ENCODE data around the gene ZCCHC14.
A peak's percentile ranks its signal among the peaks of the same experiment; 100 is the strongest.

The ZCCHC14 gene

DNA sequence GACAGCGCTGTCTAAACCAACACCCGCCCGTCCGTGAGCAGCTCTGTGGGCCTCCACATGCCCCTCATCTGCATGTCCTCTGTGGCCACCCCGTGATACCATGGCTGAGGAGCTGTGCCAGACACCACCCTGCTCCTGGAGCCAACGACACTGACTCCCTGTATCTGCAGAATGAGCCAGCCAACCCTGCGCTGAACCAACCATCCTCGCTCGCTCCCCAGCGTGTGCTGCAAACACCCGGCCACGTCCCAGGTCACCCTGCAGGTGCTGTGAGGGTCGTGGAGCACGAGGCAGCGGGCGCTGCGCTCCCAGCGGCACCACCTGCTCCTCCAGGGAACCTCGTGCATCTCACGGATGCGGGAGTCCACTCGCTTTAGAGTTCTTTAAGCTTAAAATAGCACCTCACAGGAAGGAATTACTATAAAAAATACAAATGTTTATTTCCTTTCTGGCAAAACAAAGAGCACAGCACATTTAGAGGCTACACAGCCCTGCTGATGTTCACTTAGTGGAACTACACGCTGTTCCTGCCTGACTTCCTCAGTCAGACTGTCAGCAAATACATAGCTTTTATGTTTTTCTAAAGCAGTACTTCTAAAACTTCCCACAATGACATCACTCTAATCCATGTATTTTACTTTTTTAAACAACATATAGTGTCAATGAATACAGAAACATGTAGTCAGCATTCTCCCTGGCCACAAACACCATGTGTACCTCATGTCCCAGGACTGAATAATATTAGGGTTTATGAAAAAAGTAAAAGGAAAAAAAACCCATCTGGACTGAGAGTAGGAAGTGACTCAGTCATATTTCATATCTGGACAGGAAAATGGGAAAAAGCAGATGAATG lies 57.2 kb downstream of the ZCCHC14 start:
- H3K9ac ChIP-seq (ENCODE audit: low read length) = peak overlapping the region; percentile 60
- DNase-seq (ENCODE audit: low read depth) = peak; percentile 48
- H3K4me1 ChIP-seq (ENCODE audit: control insufficient read depth, insufficient read depth, low read length) = peaks cover 34% of the 10 kb centered on the region
- H3K9me3 ChIP-seq (ENCODE audit: control insufficient read depth, low read length) = no peaks in the 10 kb centered on the region
- no peaks in the 10 kb centered on the region for H3K27me3 ChIP-seq (replicated peaks; ENCODE audit: control insufficient read depth, insufficient read depth, low read length)
- H3K4me3 ChIP-seq (ENCODE audit: low read length) = peak overlapping the region; percentile 53
- peaks cover 17% of the 10 kb centered on the region for H3K36me3 ChIP-seq (ENCODE audit: control insufficient read depth, insufficient read depth, low read length, severe bottlenecking)

DNA sequence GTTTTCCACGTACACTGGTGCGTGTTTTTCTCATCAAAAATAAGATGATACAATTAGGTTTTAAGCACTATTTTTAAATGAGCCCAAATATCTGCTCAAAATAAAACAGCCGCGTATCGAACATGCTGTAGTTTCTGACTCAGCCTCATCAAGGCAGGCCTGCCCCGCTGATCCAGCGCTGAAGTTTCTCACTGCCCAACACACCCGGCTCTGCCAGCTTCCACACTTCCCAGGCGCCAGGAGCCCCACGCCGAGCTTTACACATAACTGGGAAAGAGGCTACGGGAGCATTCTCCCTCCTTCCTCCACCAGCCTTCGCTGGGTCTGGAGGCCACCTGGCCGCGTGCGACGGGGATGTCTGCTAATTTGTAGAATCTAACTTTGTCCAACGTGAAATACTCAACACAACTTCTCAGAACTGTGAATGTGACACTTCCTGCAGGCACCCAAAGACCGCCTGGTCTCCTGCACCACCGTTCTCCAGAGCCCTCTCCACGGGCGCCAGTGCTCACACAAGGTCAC lies 58.6 kb downstream of the ZCCHC14 start:
- Histone ChIP-seq H3K9ac (ENCODE audit: low read length) (no peak overlapping the region), H3K27me3 (replicated peaks; ENCODE audit: control insufficient read depth, insufficient read depth, low read length) (no peaks in the 10 kb centered on the region), H3K4me1 (ENCODE audit: control insufficient read depth, insufficient read depth, low read length) (peaks cover 32% of the 10 kb centered on the region), H3K36me3 (ENCODE audit: control insufficient read depth, insufficient read depth, low read length, severe bottlenecking) (peaks cover 25% of the 10 kb centered on the region), H3K9me3 (ENCODE audit: control insufficient read depth, low read length) (no peaks in the 10 kb centered on the region), H3K4me3 (ENCODE audit: low read length) (no peak overlapping the region)
- DNase-seq (ENCODE audit: low read depth) = no peak

DNA sequence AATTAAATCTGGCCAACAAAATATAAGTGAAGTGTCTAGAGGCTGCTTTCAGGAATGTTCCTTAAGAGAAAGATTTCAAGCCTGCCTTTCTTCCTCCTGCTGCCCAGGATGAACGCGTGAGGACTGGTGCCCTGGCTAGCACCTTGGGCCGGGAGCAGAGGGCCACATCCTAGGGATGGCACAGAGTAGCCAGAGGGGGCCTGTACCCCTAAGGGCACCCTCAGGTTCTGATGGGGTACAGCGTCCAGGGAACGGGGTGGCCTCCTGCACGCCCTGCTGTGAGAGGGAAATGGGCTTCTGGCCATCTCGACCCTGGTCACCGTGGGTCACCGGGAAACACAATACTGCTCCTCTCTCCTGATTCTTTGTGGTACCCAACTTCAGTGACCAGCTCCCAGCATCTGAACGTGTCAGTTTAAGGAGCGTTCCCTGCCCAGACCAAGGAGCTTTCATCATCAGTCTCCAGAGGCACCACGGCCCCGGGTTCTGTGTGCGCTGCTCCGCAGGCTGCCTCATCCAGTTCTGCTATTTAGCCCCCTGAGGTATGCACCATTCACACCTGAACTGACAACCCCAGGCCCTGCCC lies 60.4 kb downstream of the ZCCHC14 start:
- DNase-seq (ENCODE audit: low read depth) = no peak
- no peak overlapping the region for H3K4me3 ChIP-seq (ENCODE audit: low read length)
- no peak overlapping the region for H3K9ac ChIP-seq (ENCODE audit: low read length)
- peaks cover 28% of the 10 kb centered on the region for H3K4me1 ChIP-seq (ENCODE audit: control insufficient read depth, insufficient read depth, low read length)
- peaks cover 36% of the 10 kb centered on the region for H3K36me3 ChIP-seq (ENCODE audit: control insufficient read depth, insufficient read depth, low read length, severe bottlenecking)
- H3K9me3 ChIP-seq (ENCODE audit: control insufficient read depth, low read length) = no peaks in the 10 kb centered on the region
- no peaks in the 10 kb centered on the region for H3K27me3 ChIP-seq (replicated peaks; ENCODE audit: control insufficient read depth, insufficient read depth, low read length)

DNA sequence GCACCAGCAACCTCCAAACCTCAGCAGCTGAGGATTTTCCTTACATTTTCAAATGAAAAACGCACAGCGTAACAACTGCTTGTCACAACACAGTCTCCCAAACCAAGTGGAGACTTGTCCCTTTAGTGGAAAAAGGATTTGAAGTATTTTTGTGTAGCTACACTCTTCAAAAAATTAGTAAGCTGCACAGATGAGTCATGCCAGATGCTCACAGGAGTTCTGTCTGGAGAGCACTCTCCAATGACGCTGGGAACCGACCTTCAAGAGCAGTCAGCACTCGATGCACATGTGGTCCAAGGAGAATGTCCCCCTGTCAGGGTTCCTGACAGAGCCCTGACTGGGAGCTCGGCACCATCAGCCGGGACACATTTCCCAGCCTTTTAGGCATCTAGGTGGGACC lies 60.9 kb downstream of the ZCCHC14 start:
- peaks cover 28% of the 10 kb centered on the region for H3K4me1 ChIP-seq (ENCODE audit: control insufficient read depth, insufficient read depth, low read length)
- no peaks in the 10 kb centered on the region for H3K9me3 ChIP-seq (ENCODE audit: control insufficient read depth, low read length)
- no peak overlapping the region for H3K4me3 ChIP-seq (ENCODE audit: low read length)
- DNase-seq (ENCODE audit: low read depth) = peak; percentile 81
- H3K9ac ChIP-seq (ENCODE audit: low read length) = no peak overlapping the region
- no peaks in the 10 kb centered on the region for H3K27me3 ChIP-seq (replicated peaks; ENCODE audit: control insufficient read depth, insufficient read depth, low read length)
- H3K36me3 ChIP-seq (ENCODE audit: control insufficient read depth, insufficient read depth, low read length, severe bottlenecking) = peaks cover 34% of the 10 kb centered on the region

DNA sequence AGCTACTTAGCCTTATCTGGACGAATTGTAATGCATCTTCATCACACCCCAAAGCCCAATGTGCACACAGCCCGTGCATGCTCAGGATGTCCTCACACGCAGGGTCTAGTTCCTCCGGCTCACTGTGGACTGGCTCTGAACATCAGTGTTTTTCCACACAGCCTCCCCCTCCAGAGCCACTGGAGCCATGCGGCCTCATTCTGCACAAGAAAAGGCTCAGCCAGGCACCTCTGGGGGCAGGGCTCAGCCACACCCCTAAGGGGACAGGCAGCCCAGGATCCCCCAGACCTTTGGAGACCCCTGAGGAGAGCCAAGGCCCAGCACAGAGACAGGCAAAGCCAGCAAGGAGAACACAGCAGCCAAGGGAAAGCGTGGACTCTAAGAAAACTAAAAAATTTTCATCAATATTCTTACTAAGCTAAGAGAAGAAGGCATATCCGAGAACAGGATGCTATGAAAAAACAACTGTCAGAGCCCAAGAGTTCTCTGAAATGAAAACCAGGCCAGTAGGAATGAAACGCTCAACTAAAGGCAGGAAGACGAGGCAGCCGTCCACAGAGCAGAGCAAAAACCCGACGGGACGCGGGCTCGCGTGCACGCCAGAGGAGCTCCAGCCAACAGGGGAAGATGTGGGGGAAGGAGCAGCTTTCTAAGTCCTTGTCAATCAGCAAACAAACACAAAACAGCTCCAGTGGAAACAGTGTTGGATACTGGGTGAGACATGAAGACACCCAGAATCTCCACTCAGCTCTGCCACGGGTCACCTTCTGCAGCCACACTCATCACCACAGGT lies 66.2 kb downstream of the ZCCHC14 start:
- peaks cover 57% of the 10 kb centered on the region for H3K36me3 ChIP-seq (ENCODE audit: control insufficient read depth, insufficient read depth, low read length, severe bottlenecking)
- peaks cover 2% of the 10 kb centered on the region for H3K4me1 ChIP-seq (ENCODE audit: control insufficient read depth, insufficient read depth, low read length)
- H3K9me3 ChIP-seq (ENCODE audit: control insufficient read depth, low read length) = no peaks in the 10 kb centered on the region
- H3K9ac ChIP-seq (ENCODE audit: low read length) = no peak overlapping the region
- no peaks in the 10 kb centered on the region for H3K27me3 ChIP-seq (replicated peaks; ENCODE audit: control insufficient read depth, insufficient read depth, low read length)
- no peak for DNase-seq (ENCODE audit: low read depth)
- H3K4me3 ChIP-seq (ENCODE audit: low read length) = no peak overlapping the region

DNA sequence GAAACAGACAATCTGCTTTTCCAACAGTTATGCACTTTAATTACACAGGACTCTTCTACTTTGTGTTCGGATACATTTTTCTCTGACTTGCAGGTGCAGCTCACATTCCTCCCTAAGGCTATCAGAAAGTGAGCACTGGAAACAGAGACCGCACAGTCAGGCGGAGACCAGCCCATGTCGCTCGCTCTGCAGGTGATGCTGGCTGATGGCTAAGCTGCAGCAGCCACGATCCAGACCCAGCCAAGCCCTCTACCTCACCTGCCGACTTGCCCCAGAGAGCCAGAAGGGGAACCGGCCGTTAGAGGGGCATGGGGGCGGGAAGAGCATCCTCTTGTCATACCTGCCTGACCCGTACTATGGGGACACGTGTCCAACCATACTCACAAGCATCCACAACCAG lies 66.9 kb downstream of the ZCCHC14 start:
- H3K36me3 ChIP-seq (ENCODE audit: control insufficient read depth, insufficient read depth, low read length, severe bottlenecking) = peaks cover 62% of the 10 kb centered on the region

DNA sequence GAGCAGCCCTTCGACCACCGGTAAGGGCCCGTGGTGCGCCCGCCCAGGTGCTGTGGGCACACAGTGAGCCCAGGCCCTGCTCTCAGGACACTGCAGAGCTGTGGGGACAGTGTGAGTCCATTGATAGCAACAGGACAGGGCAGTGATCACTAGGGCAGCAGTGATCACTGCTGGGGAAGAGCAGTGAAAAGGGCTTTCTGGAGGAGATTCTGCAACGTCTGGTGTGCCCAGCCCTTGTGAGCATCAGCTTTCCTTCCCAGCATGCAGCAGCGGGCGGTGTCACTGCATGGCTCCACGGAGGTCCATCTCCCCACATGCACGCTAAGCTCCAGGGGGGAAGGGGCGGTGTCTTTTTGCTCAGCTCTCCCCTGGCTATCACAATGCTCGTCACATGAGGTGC lies 68.6 kb downstream of the ZCCHC14 start:
- no peak for DNase-seq (ENCODE audit: low read depth)
- Histone ChIP-seq H3K9ac (ENCODE audit: low read length) (no peak overlapping the region), H3K36me3 (ENCODE audit: control insufficient read depth, insufficient read depth, low read length, severe bottlenecking) (peaks cover 68% of the 10 kb centered on the region)

More for the DNA sequence above, 66.9 kb downstream of the ZCCHC14 start:
- H3K4me3 ChIP-seq (ENCODE audit: low read length) = no peak overlapping the region
- DNase-seq (ENCODE audit: low read depth) = no peak
- H3K27me3 ChIP-seq (replicated peaks; ENCODE audit: control insufficient read depth, insufficient read depth, low read length) = no peaks in the 10 kb centered on the region
- no peak overlapping the region for H3K9ac ChIP-seq (ENCODE audit: low read length)
- H3K9me3 ChIP-seq (ENCODE audit: control insufficient read depth, low read length) = no peaks in the 10 kb centered on the region
- H3K4me1 ChIP-seq (ENCODE audit: control insufficient read depth, insufficient read depth, low read length) = no peaks in the 10 kb centered on the region

DNA sequence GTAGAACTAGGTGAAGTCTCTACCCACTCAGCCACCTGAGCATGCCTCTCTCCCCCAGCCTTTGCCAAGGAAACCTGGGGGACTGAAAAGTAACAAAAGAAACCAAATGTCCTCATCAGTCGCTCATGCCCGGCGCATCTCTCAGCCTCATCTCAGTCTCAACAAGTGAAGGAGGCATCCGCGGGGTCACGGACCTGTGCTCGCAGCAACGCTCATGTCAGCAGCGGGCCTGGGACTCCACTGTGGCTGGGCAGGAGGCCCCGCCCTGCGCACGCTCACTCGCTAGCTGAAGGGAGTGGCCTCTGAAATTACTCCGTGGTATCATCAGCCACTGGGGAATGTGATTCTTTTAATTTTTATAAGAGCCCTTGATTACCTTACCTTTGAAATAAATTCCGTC lies 69.4 kb downstream of the ZCCHC14 start:
- no peak overlapping the region for H3K9ac ChIP-seq (ENCODE audit: low read length)
- no peaks in the 10 kb centered on the region for H3K9me3 ChIP-seq (ENCODE audit: control insufficient read depth, low read length)
- H3K27me3 ChIP-seq (replicated peaks; ENCODE audit: control insufficient read depth, insufficient read depth, low read length) = no peaks in the 10 kb centered on the region
- no peak overlapping the region for H3K4me3 ChIP-seq (ENCODE audit: low read length)
- peaks cover 66% of the 10 kb centered on the region for H3K36me3 ChIP-seq (ENCODE audit: control insufficient read depth, insufficient read depth, low read length, severe bottlenecking)
- no peak for DNase-seq (ENCODE audit: low read depth)
- H3K4me1 ChIP-seq (ENCODE audit: control insufficient read depth, insufficient read depth, low read length) = no peaks in the 10 kb centered on the region

More for the DNA sequence above, 68.6 kb downstream of the ZCCHC14 start:
- Histone ChIP-seq H3K4me1 (ENCODE audit: control insufficient read depth, insufficient read depth, low read length) (no peaks in the 10 kb centered on the region), H3K9me3 (ENCODE audit: control insufficient read depth, low read length) (no peaks in the 10 kb centered on the region), H3K4me3 (ENCODE audit: low read length) (no peak overlapping the region), H3K27me3 (replicated peaks; ENCODE audit: control insufficient read depth, insufficient read depth, low read length) (no peaks in the 10 kb centered on the region)

DNA sequence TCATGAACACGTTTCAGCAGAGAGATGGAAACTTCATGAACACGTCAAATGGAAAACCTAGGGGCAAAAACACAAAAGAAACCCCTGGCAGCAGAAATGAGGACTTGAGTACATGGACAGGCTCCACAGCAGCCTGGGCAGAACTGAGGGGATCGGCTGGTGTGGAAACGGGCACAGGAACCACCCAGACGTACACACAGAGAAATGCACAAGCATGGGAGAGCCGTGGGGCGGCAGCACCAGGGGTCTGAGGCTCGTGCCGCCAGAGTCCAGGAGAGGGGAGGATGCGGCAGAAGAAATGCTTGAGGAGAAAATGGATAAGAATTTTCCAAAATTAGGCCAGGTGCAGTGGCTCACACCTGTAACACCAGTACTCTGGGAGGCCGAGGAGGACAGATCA lies 70.7 kb downstream of the ZCCHC14 start:
- Histone ChIP-seq H3K9me3 (ENCODE audit: control insufficient read depth, low read length) (no peaks in the 10 kb centered on the region), H3K9ac (ENCODE audit: low read length) (no peak overlapping the region), H3K4me1 (ENCODE audit: control insufficient read depth, insufficient read depth, low read length) (no peaks in the 10 kb centered on the region), H3K4me3 (ENCODE audit: low read length) (no peak overlapping the region), H3K36me3 (ENCODE audit: control insufficient read depth, insufficient read depth, low read length, severe bottlenecking) (peaks cover 73% of the 10 kb centered on the region), H3K27me3 (replicated peaks; ENCODE audit: control insufficient read depth, insufficient read depth, low read length) (no peaks in the 10 kb centered on the region)
- no peak for DNase-seq (ENCODE audit: low read depth)

DNA sequence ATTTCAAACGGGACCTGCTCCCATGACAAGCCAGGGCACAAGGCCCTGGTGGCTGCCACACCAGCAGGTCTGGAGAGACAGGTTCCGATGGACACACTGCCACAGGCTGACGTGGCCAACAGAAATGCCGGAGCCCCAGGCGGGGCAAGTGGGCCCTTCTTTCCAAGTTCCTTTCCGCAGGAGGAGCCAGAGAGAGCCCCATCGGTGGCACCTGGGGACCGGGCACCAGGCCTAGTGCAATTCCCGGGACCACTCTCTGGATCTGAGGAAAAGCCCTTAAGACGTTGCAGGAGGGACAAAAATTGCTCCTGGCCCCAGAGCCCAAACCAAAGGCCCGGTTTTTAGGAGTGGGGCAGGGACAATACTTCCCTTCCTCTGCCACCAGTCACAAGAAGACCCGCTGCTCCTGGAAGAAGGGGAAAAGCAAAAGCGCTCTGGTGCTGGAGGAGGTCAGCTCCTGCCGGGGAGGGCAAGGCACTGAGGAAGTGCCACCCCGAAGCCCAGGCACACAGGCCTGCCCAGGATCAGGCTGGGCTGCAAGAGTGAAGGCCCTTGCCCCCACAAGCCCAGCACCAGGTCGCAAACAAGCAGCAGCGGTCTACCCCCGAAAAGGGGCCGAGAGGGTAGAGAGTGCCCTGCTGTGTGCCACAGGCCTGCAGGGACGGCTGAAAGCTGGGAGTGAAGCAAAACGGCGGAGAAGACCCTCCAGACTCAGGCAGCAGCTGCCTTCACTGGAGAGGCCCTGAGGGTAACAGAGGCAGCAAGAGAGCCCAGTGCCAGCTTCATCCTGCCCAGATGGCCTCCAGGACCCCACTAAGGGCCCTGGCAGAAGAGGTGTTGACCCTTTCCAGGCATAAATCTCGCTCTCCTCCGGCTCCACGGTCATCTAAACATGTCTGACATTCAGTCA lies 71.6 kb downstream of the ZCCHC14 start:
- no peaks in the 10 kb centered on the region for H3K4me1 ChIP-seq (ENCODE audit: control insufficient read depth, insufficient read depth, low read length)
- DNase-seq (ENCODE audit: low read depth) = no peak
- H3K4me3 ChIP-seq (ENCODE audit: low read length) = no peak overlapping the region
- peaks cover 80% of the 10 kb centered on the region for H3K36me3 ChIP-seq (ENCODE audit: control insufficient read depth, insufficient read depth, low read length, severe bottlenecking)
- H3K9ac ChIP-seq (ENCODE audit: low read length) = no peak overlapping the region
- H3K27me3 ChIP-seq (replicated peaks; ENCODE audit: control insufficient read depth, insufficient read depth, low read length) = no peaks in the 10 kb centered on the region
- H3K9me3 ChIP-seq (ENCODE audit: control insufficient read depth, low read length) = no peaks in the 10 kb centered on the region

Measured in adipocyte (in vitro differentiated cells).